GM13976 (cell line): Measurements from ENCODE around the gene CARD18.

ENCODE experiments used
- DNase-seq: peaks from one replicate; pipeline ENCODE4 v3.0.0; 2012; ENCODE audit warnings: low spot score
- CTCF ChIP-seq: IDR thresholded peaks from 2 replicates; pipeline ENCODE4 v1.5.1; 2012; ENCODE audit warnings: borderline replicate concordance, mild to moderate bottlenecking; ENCODE audit not compliant: insufficient read depth; ENCODE audit errors: extremely low read depth, missing control alignments, control extremely low read depth
- in situ Hi-C: fragments of 300-500 bp; cut with MboI; formaldehyde crosslinking; loops from one replicate; pipeline ENCODE4 v1.12.0; 2022; ENCODE audit warnings: low sequenced_read_pairs, mixed read lengths, inconsistent platforms; ENCODE audit not compliant: unreplicated experiment

Gene CARD18

GRCh38 chr11:105142167-105142566 lies 2.6 kb upstream of the CARD18 start:
- DNase-seq = no peak
- TF ChIP-seq CTCF = no peak
- in situ Hi-C loops = no loop called here

GRCh38 chr11:105137286-105137685 lies 2.3 kb downstream of the CARD18 start:
- no peak for TF ChIP-seq CTCF
- in situ Hi-C loops = no loop called here

GRCh38 chr11:105135883-105136282 lies 3.7 kb downstream of the CARD18 start:
- no peak for DNase-seq
- in situ Hi-C loops = no loop called here
- TF ChIP-seq CTCF = no peak

More at GRCh38 chr11:105137286-105137685, 2.3 kb downstream of the CARD18 start:
- no peak for DNase-seq

- in situ Hi-C loops = no loop called here
- TF ChIP-seq CTCF = no peak
- DNase-seq = no peak
These were observed 6.7 kb downstream of the CARD18 start for GRCh38 chr11:105132716-105133511.

GRCh38 chr11:105130189-105130813 lies 9.3 kb downstream of the CARD18 start:
- in situ Hi-C loops = no loop called here
- DNase-seq = no peak
- no peak for TF ChIP-seq CTCF

- no peak for DNase-seq
- TF ChIP-seq CTCF = no peak
- in situ Hi-C loops = no loop called here
These were observed 14.8 kb downstream of the CARD18 start for GRCh38 chr11:105124756-105125155.
